GM18505 (cell line): ENCODE measurements around the gene RBBP4.
"Not testable (repeated sequence)": the region's sequence is repeated elsewhere in the genome, so short reads cannot be mapped to it uniquely, and the experiment has no call there.

Experiments
- ATAC-seq: cut with Tn5 transposase; IDR thresholded peaks from one replicate; pipeline ENCODE4 v1.9.1; 2021; ENCODE audit not compliant: unreplicated experiment
- POLR2A ChIP-seq: IDR thresholded peaks from 4 replicates; pipeline ENCODE4 v1.6.1; 2011; ENCODE audit warnings: borderline replicate concordance; ENCODE audit not compliant: insufficient read depth, insufficient read length; ENCODE audit errors: extremely low read depth

RBBP4 gene

GRCh38 chr1:32623775-32624174 is 27.2 kb upstream of the RBBP4 start:
- no peak for ATAC-seq
- TF ChIP-seq POLR2A, result no peak

- no peak for TF ChIP-seq POLR2A
- ATAC-seq, result no peak
Measured at GRCh38 chr1:32626176-32626575, 24.8 kb upstream of the RBBP4 start.

GRCh38 chr1:32627596-32628162 is 23.3 kb upstream of the RBBP4 start:
- no peak for TF ChIP-seq POLR2A
- no peak for ATAC-seq

- ATAC-seq, result not testable (repeated sequence)
Measured at GRCh38 chr1:32630173-32630572, 20.8 kb upstream of the RBBP4 start.

- no peak for ATAC-seq
- no peak for TF ChIP-seq POLR2A
Measured at GRCh38 chr1:32632829-32633228, 18.2 kb upstream of the RBBP4 start.

GRCh38 chr1:32635508-32636277 is 15.3 kb upstream of the RBBP4 start:
- no peak for ATAC-seq
- no peak for TF ChIP-seq POLR2A

GRCh38 chr1:32636914-32637645 is 13.9 kb upstream of the RBBP4 start:
- TF ChIP-seq POLR2A, result no peak
- ATAC-seq, result no peak

GRCh38 chr1:32639489-32640075 is 11.4 kb upstream of the RBBP4 start:
- no peak for TF ChIP-seq POLR2A
- ATAC-seq, result no peak

GRCh38 chr1:32642292-32642827 is 8.6 kb upstream of the RBBP4 start:
- not testable (repeated sequence) for ATAC-seq

GRCh38 chr1:32644426-32644825 is 6.6 kb upstream of the RBBP4 start:
- TF ChIP-seq POLR2A, result no peak
- ATAC-seq, result no peak

GRCh38 chr1:32647308-32648134 is 3.5 kb upstream of the RBBP4 start:
- no peak for ATAC-seq
- TF ChIP-seq POLR2A, result no peak

GRCh38 chr1:32650248-32650751 is 708 bp upstream of the RBBP4 start, which contains the start of gene ZBTB8OS:
TSS of gene ZBTB8OS (minus strand) at chr1:32650550. CDS start at chr1:32650529, 21 bp downstream.
- ATAC-seq, result peak; percentile 44
- peak; percentile 91 for TF ChIP-seq POLR2A
